CD14-positive monocyte (primary cell): ENCODE results near the gene OTOR. TPM values are rescaled to one million over a fixed set of nuclear protein-coding genes. Genes with fewer than 3 reads are reported as not detected.

Source experiments
- DNase-seq, 3 donors: peaks; one replicate each; pipeline ENCODE4 v3.0.0-alpha.2; 2011 to 2022
- H2AFZ ChIP-seq: 2 replicates; pipeline ENCODE4 v1.6.0; 2012; ENCODE audit warnings: mild to moderate bottlenecking, low read depth, low read length, inconsistent platforms; ENCODE audit not compliant: insufficient read depth, poor library complexity, severe bottlenecking
- H3K27ac ChIP-seq, 2 donors: 1 replicate in 1 of 2; 2 replicates in 1 of 2; pipeline ENCODE4 v1.5.1; 2012 to 2013; ENCODE audit warnings: low read length in 2 of 2, control low read depth in 1 of 2, inconsistent platforms in 1 of 2, low read depth in 1 of 2, mild to moderate bottlenecking in 1 of 2
- H3K27me3 ChIP-seq, 2 donors: one replicate each; pipeline versions ENCODE4 v1.6.0 to v1.6.1; 2011 to 2013; ENCODE audit warnings: low read length in 2 of 2; ENCODE audit not compliant: control insufficient read depth in 2 of 2, insufficient read depth in 2 of 2
- H3K36me3 ChIP-seq, 2 donors: replicated peaks in 1 of 2; 1 replicate in 1 of 2; 2 replicates in 1 of 2; pipeline versions ENCODE4 v1.5.1 to v1.6.1; 2012 to 2013; ENCODE audit warnings: low read length in 2 of 2, control low read depth in 1 of 2, inconsistent platforms in 1 of 2, mild to moderate bottlenecking in 1 of 2; ENCODE audit not compliant: insufficient read depth in 2 of 2, control insufficient read depth in 1 of 2
- H3K4me1 ChIP-seq, 2 donors: 1 replicate in 1 of 2; 2 replicates in 1 of 2; pipeline versions ENCODE4 v1.5.1 to v1.6.1; 2012 to 2013; ENCODE audit warnings: low read length in 2 of 2, control low read depth in 1 of 2, inconsistent platforms in 1 of 2, mild to moderate bottlenecking in 1 of 2, moderate library complexity in 1 of 2; ENCODE audit not compliant: insufficient read depth in 2 of 2, control insufficient read depth in 1 of 2
- H3K4me2 ChIP-seq: replicated peaks from 2 replicates; pipeline ENCODE3; 2012; ENCODE audit warnings: low read length, moderate library complexity, mild to moderate bottlenecking; ENCODE audit not compliant: poor library complexity, severe bottlenecking; ENCODE audit errors: extremely low read depth
- H3K4me3 ChIP-seq, 3 experiments: fragments of 200-600 bp in 1 of 3; sonication (generic) in 1 of 3; replicated peaks in 1 of 3; 1 replicate in 2 of 3; 2 replicates in 1 of 3; pipeline ENCODE4 v1.5.1; 2011 to 2013; ENCODE audit warnings: low read length in 3 of 3, mild to moderate bottlenecking in 3 of 3, control low read depth in 2 of 3, low read depth in 2 of 3, inconsistent platforms in 1 of 3, moderate library complexity in 1 of 3
- H3K79me2 ChIP-seq: 2 replicates; pipeline ENCODE4 v1.6.0; 2012; ENCODE audit warnings: mild to moderate bottlenecking, control low read depth, inconsistent platforms, low read length, moderate library complexity; ENCODE audit not compliant: insufficient read depth
- H3K9ac ChIP-seq: 2 replicates; pipeline ENCODE4 v1.6.0; 2017; ENCODE audit warnings: low read length, mild to moderate bottlenecking; ENCODE audit not compliant: insufficient read depth, poor library complexity, severe bottlenecking
- H3K9me3 ChIP-seq, 2 donors: replicated peaks in 1 of 2; 1 replicate in 1 of 2; 2 replicates in 1 of 2; pipeline versions ENCODE4 v1.5.1 to v1.6.1; 2012 to 2013; ENCODE audit warnings: low read length in 2 of 2, control low read depth in 1 of 2; ENCODE audit not compliant: control insufficient read depth in 1 of 2, insufficient read depth in 1 of 2
- H4K20me1 ChIP-seq: 2 replicates; pipeline ENCODE4 v1.6.0; 2012; ENCODE audit warnings: mild to moderate bottlenecking, low read length, control low read depth, moderate library complexity; ENCODE audit not compliant: insufficient read depth
- H3K27ac Mint-ChIP-seq, 7 donors: one replicate each; pipeline ENCODE4 v1.8.0; 2020; ENCODE audit warnings: mild to moderate bottlenecking in 7 of 7, mixed read lengths in 7 of 7, moderate library complexity in 6 of 7, inconsistent platforms in 2 of 7
- H3K27me3 Mint-ChIP-seq, 3 donors: one replicate each; pipeline ENCODE4 v1.8.0; 2021 to 2022; ENCODE audit warnings: low read depth in 3 of 3, mild to moderate bottlenecking in 3 of 3, mixed read lengths in 3 of 3, moderate library complexity in 3 of 3, inconsistent platforms in 1 of 3
- H3K36me3 Mint-ChIP-seq, 2 donors: one replicate each; pipeline ENCODE4 v1.8.0; 2020; ENCODE audit warnings: mixed read lengths in 2 of 2, inconsistent platforms in 1 of 2, mild to moderate bottlenecking in 1 of 2
- H3K4me1 Mint-ChIP-seq: one replicate; pipeline ENCODE4 v1.8.0; 2020; ENCODE audit warnings: mild to moderate bottlenecking, mixed read lengths
- H3K4me3 Mint-ChIP-seq, 2 donors: one replicate each; pipeline ENCODE4 v1.8.0; 2020; ENCODE audit warnings: mild to moderate bottlenecking in 2 of 2, mixed read lengths in 2 of 2, moderate library complexity in 1 of 2
- H3K9me3 Mint-ChIP-seq, 7 donors: one replicate each; pipeline ENCODE4 v1.8.0; 2020 to 2022; ENCODE audit warnings: mixed read lengths in 7 of 7, mild to moderate bottlenecking in 6 of 7, moderate library complexity in 6 of 7, inconsistent platforms in 2 of 7
- CTCF ChIP-seq: fragments of 200-600 bp; IDR thresholded peaks from one replicate; pipeline ENCODE4 v1.8.0; 2022; ENCODE audit warnings: antibody characterized with exemption, mild to moderate bottlenecking
- WGBS: methylation state at CpG from one replicate; pipeline ENCODE4 v1.1.5; 2013; ENCODE audit warnings: missing lambda C conversion rate; ENCODE audit not compliant: insufficient coverage; 5-methylcytosine and 5-hydroxymethylcytosine counted together
- intact Hi-C, 2 donors: fragments of 100-400 bp; cut with micrococcal nuclease; formaldehyde crosslinking; loops; one replicate each; pipeline versions ENCODE4 v1.15.0 to v1.15.1; 2023
- polyA plus RNA-seq, 3 donors: library from polyadenylated mRNA; depleted of rRNA in 1 of 3; unstranded in 2 of 3; stranded (reverse) in 1 of 3; fragments of 300-500 nt in 2 of 3; fragments of >200 nt in 1 of 3; fragmentation: Illumina TruSeq in 2 of 3; gene quantifications; 1 replicate in 2 of 3; 2 replicates in 1 of 3; pipeline ENCODE4 v1.2.3, GENCODE V29; 2012 to 2021

Gene OTOR
- polyA plus RNA-seq, 3 donors, result not detected

DNA sequence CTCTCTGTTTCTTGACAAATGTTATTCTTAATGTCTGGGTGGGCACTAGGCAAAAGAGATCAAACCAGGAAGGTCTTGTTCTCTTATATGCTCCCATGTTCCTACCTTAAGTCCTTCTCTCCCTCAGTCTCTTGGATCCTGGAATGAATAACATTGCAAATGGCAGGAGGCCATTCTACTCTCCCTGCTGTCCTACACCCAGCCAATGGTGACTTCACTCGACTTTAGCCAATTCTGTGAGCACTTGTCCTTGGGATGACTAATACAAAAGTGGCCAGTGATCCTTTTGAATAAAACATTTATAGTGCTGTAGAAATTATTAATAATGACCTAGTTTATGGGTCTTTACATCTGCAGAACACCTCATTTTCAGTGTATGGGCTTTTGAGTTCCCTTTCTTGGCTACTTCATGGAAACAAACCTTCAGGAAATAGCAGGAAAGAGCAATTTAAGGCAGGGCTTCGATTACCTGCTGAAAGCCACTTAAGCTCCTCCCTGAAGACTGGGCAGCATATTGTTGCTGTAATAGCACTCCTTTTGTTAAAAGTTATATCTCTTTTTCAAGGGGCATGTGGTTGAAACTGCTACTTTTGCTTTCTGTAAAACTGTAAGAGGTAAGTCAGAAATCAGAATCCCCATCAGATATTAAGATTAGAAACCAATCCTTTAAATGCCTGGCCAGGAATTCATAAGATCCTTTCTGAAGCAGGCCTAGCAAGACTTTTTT lies 10.5 kb downstream of the OTOR start:
- H4K20me1 ChIP-seq, result no peaks in the 10 kb centered on the region
- no peak overlapping the region for H3K4me3 ChIP-seq
- no peaks in the 10 kb centered on the region for H3K27me3 ChIP-seq
- H3K4me2 ChIP-seq, result no peak overlapping the region
- H3K4me1 ChIP-seq, result peaks cover 0 to 10% of the 10 kb centered on the region in 2 donors
- H3K27ac ChIP-seq, result no peak overlapping the region
- no peak overlapping the region for H3K27ac Mint-ChIP-seq
- no peaks in the 10 kb centered on the region for H3K36me3 ChIP-seq
- peaks cover 0 to 6% of the 10 kb centered on the region in 2 donors for H3K9me3 ChIP-seq
- no peak overlapping the region for H2AFZ ChIP-seq
- peaks cover 2 to 3% (median 3%) of the 10 kb centered on the region in 3 donors for H3K27me3 Mint-ChIP-seq
- intact Hi-C loops, result loop anchor here in 1 of 2 donors (10.0 kb wide), 1 partner anchor 54 kb away; no protein-coding TSS in a partner anchor
- H3K79me2 ChIP-seq, result no peaks in the 10 kb centered on the region
- no peak overlapping the region for H3K4me3 Mint-ChIP-seq
- no peak for TF ChIP-seq CTCF
- no peak for DNase-seq
- 43% methylated on average over 1 of the region's 2 CpGs for WGBS
- no peak overlapping the region for H3K9ac ChIP-seq
- peaks cover 2 to 11% (median 5%) of the 10 kb centered on the region in 7 donors for H3K9me3 Mint-ChIP-seq
- H3K36me3 Mint-ChIP-seq, result no peaks in the 10 kb centered on the region
- H3K4me1 Mint-ChIP-seq, result peaks cover 14% of the 10 kb centered on the region

DNA sequence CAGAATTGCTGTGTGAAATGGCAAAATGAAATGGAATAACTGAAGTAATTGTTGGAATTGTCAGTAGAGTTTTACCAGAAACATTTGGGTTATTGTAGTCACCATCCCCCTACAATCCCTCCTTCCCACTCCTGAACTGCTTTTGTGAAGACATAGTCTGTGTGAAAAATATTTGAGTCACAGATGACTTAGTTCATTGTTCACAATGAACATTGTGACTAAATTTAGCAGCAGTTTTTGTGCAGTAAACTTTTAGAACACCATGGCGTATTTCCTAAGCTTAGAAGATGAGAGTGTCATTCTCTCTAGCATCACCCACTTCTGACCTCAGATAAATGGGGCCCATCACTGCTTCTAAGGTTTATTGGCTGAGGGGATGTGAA lies 11.0 kb downstream of the OTOR start:
- no peaks in the 10 kb centered on the region for H4K20me1 ChIP-seq
- peaks cover 2 to 10% (median 5%) of the 10 kb centered on the region in 7 donors for H3K9me3 Mint-ChIP-seq
- intact Hi-C loops, result loop anchor here in 1 of 2 donors (10.0 kb wide), 1 partner anchor 54 kb away; no protein-coding TSS in a partner anchor
- H3K36me3 Mint-ChIP-seq, result no peaks in the 10 kb centered on the region
- no peaks in the 10 kb centered on the region for H3K27me3 ChIP-seq
- WGBS, result no CpG with 5 or more reads among the region's 1 CpG
- H3K79me2 ChIP-seq, result no peaks in the 10 kb centered on the region
- no peak for TF ChIP-seq CTCF
- H3K27ac Mint-ChIP-seq, result no peak overlapping the region
- peaks cover 14% of the 10 kb centered on the region for H3K4me1 Mint-ChIP-seq
- H3K36me3 ChIP-seq, result no peaks in the 10 kb centered on the region
- no peak overlapping the region for H3K4me3 ChIP-seq
- no peak overlapping the region for H3K4me2 ChIP-seq
- H3K27ac ChIP-seq, result no peak overlapping the region
- peaks cover 2 to 3% (median 2%) of the 10 kb centered on the region in 3 donors for H3K27me3 Mint-ChIP-seq
- H3K9me3 ChIP-seq, result peaks cover 0 to 6% of the 10 kb centered on the region in 2 donors
- H3K4me3 Mint-ChIP-seq, result no peak overlapping the region
- no peak overlapping the region for H3K9ac ChIP-seq
- peaks cover 0 to 10% of the 10 kb centered on the region in 2 donors for H3K4me1 ChIP-seq
- no peak for DNase-seq
- no peak overlapping the region for H2AFZ ChIP-seq
